ENCODE measurements around the gene KCTD15.

The KCTD15 gene

GRCh38 chr19:33860312-33861090, 63.8 kb downstream of the KCTD15 start:
- Mint-ChIP-seq H3K36me3 (ENCODE audit: low read depth) (no peaks in the 10 kb centered on the region), H3K27ac (peak overlapping the region; percentile 74), H3K9me3 (no peaks in the 10 kb centered on the region), H3K27me3 (ENCODE audit: low read depth, poor library complexity) (peaks cover 22% of the 10 kb centered on the region), H3K4me3 (no peak overlapping the region), H3K4me1 (peaks cover 8% of the 10 kb centered on the region)
- TF ChIP-seq, protein P1, sequence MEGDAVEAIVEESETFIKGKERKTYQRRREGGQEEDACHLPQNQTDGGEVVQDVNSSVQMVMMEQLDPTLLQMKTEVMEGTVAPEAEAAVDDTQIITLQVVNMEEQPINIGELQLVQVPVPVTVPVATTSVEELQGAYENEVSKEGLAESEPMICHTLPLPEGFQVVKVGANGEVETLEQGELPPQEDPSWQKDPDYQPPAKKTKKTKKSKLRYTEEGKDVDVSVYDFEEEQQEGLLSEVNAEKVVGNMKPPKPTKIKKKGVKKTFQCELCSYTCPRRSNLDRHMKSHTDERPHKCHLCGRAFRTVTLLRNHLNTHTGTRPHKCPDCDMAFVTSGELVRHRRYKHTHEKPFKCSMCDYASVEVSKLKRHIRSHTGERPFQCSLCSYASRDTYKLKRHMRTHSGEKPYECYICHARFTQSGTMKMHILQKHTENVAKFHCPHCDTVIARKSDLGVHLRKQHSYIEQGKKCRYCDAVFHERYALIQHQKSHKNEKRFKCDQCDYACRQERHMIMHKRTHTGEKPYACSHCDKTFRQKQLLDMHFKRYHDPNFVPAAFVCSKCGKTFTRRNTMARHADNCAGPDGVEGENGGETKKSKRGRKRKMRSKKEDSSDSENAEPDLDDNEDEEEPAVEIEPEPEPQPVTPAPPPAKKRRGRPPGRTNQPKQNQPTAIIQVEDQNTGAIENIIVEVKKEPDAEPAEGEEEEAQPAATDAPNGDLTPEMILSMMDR (IDR thresholded peaks at IDR 0.05) = no peak
- DNase-seq = no peak

GRCh38 chr19:33861950-33862349, 65.3 kb downstream of the KCTD15 start:
- no peaks in the 10 kb centered on the region for H3K36me3 Mint-ChIP-seq (ENCODE audit: low read depth)
- TF ChIP-seq, protein P1 (IDR thresholded peaks at IDR 0.05) = no peak
- H3K27me3 Mint-ChIP-seq (ENCODE audit: low read depth, poor library complexity) = peaks cover 12% of the 10 kb centered on the region
- no peak for DNase-seq
- H3K9me3 Mint-ChIP-seq = no peaks in the 10 kb centered on the region
- peaks cover 13% of the 10 kb centered on the region for H3K4me1 Mint-ChIP-seq
- no peak overlapping the region for H3K27ac Mint-ChIP-seq
- no peak overlapping the region for H3K4me3 Mint-ChIP-seq

- Mint-ChIP-seq H3K4me1 (peaks cover 19% of the 10 kb centered on the region), H3K27ac (peak overlapping the region; percentile 25), H3K27me3 (ENCODE audit: low read depth, poor library complexity) (peaks cover 9% of the 10 kb centered on the region), H3K4me3 (no peak overlapping the region), H3K9me3 (no peaks in the 10 kb centered on the region), H3K36me3 (ENCODE audit: low read depth) (no peaks in the 10 kb centered on the region)
- no peak for DNase-seq
- TF ChIP-seq, protein P1 (IDR thresholded peaks at IDR 0.05) = no peak
Observed at GRCh38 chr19:33862981-33863380, 66.3 kb downstream of the KCTD15 start.

DNA sequence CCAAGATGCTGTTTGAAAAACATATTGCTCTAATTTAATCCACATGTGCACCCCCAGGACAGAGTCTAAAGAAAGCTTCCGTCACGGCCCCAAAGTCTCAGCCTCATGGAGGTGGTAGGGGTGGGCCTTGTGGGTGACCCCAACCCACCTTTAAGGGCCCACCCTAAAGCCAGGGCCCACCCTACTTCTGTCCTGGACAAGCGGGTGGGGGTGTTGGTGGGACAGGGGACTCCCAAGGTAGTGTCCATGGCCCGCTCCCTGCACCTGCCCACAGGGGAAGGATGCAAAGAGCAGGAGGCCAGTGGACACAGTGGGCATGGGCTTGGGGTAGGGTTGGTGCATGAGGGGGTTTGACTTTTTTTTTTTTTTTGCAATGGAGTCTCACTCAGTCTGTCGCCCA, 66.8 kb downstream of the KCTD15 start:
- H3K9me3 Mint-ChIP-seq = no peaks in the 10 kb centered on the region
- no peaks in the 10 kb centered on the region for H3K36me3 Mint-ChIP-seq (ENCODE audit: low read depth)
- no peak for DNase-seq
- H3K27ac Mint-ChIP-seq = no peak overlapping the region
- TF ChIP-seq, protein P1 (IDR thresholded peaks at IDR 0.05) = no peak
- H3K4me3 Mint-ChIP-seq = no peak overlapping the region
- peaks cover 5% of the 10 kb centered on the region for H3K27me3 Mint-ChIP-seq (ENCODE audit: low read depth, poor library complexity)
- H3K4me1 Mint-ChIP-seq = peaks cover 24% of the 10 kb centered on the region

DNA sequence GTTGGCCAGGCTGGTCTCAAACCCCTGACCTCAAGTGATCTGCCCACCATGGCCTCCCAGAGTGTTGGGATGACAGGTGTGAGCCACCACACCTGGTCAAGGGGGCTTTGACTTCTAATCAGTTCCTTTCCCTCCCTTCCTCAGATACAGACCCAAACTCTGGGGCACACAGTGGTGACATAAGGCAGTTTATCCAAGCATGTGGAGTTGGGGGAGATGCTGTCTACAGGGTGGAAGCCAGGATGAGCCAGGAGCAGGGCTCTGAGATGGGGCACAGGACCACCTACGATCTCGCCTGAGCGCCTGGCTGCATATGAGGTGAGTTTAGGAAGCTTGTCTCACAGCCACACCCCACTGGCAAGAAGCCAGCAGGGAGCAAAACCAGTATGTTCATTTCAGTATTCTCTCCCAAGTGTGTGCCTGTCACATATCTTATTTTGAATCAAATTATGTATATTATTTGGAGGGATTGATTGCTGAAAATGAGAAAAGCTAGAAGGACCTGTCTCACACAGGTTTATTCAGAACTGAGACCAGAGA, 67.7 kb downstream of the KCTD15 start:
- peaks cover 6% of the 10 kb centered on the region for H3K27me3 Mint-ChIP-seq (ENCODE audit: low read depth, poor library complexity)
- TF ChIP-seq, protein P1 (IDR thresholded peaks at IDR 0.05) = no peak
- no peak overlapping the region for H3K27ac Mint-ChIP-seq
- no peak overlapping the region for H3K4me3 Mint-ChIP-seq
- H3K4me1 Mint-ChIP-seq = peaks cover 33% of the 10 kb centered on the region
- no peaks in the 10 kb centered on the region for H3K9me3 Mint-ChIP-seq
- H3K36me3 Mint-ChIP-seq (ENCODE audit: low read depth) = no peaks in the 10 kb centered on the region
- DNase-seq = no peak

DNA sequence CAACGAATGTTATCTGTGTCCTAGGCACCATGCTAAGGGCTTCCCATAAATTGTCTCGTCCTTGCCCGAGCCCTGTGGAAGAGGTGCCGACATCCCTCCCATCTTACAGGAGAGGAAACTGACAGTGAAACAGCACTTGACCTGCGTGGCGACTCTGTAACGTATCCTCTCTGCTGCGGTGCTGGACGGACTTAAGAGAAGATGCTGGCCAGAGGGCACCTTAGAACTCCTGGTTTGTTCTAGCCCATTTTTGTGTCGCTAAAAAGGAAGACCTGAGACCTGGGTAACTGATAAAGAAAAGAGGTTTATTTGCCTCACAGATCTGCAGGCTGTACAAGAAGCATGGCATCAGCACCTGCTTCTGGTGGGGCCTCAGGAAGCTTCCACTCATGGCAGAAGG, 68.6 kb downstream of the KCTD15 start:
- Mint-ChIP-seq H3K9me3 (no peaks in the 10 kb centered on the region), H3K27ac (peak overlapping the region; percentile 91), H3K36me3 (ENCODE audit: low read depth) (no peaks in the 10 kb centered on the region), H3K27me3 (ENCODE audit: low read depth, poor library complexity) (peaks cover 6% of the 10 kb centered on the region), H3K4me3 (no peak overlapping the region), H3K4me1 (peaks cover 36% of the 10 kb centered on the region)
- DNase-seq = no peak
- TF ChIP-seq, protein P1 (IDR thresholded peaks at IDR 0.05) = no peak

Measured in nephron progenitor cell (in vitro differentiated cells).